GM20000 (cell line): Measurements from ENCODE around the gene MEG3.

Source experiments
- DNase-seq: peaks from one replicate; pipeline ENCODE4 v3.0.0; 2012; ENCODE audit warnings: low spot score
- TF ChIP-seq, protein P1 (sequence below): IDR thresholded peaks from 2 replicates; pipeline ENCODE4 v1.5.1; 2012; ENCODE audit warnings: mild to moderate bottlenecking, control low read depth; ENCODE audit errors: extremely low read depth, missing control alignments

MEG3 gene

GRCh38 chr14:100802179-100802578, 23.7 kb upstream of the MEG3 start:
- DNase-seq: no peak
- TF ChIP-seq, protein P1, sequence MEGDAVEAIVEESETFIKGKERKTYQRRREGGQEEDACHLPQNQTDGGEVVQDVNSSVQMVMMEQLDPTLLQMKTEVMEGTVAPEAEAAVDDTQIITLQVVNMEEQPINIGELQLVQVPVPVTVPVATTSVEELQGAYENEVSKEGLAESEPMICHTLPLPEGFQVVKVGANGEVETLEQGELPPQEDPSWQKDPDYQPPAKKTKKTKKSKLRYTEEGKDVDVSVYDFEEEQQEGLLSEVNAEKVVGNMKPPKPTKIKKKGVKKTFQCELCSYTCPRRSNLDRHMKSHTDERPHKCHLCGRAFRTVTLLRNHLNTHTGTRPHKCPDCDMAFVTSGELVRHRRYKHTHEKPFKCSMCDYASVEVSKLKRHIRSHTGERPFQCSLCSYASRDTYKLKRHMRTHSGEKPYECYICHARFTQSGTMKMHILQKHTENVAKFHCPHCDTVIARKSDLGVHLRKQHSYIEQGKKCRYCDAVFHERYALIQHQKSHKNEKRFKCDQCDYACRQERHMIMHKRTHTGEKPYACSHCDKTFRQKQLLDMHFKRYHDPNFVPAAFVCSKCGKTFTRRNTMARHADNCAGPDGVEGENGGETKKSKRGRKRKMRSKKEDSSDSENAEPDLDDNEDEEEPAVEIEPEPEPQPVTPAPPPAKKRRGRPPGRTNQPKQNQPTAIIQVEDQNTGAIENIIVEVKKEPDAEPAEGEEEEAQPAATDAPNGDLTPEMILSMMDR: no peak

DNA sequence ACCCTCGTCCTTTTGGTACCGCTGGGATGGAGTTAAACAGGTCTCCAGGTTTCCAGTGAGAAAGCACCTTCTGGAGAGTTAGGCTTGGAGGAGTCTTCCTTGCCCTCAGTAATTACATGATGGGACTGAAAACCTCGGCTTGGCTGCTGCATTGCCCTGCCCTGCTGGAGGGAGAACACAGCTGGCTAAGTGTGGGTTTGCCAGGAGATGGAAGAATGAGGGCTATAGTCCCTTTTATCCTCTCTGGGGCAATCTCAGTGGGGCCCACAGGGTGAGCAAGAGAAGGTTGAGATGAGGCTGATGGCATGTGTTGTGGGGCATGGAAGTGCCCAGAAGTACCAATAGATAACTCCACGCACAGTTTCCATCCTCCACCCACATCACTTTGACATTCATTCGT, 23.2 kb upstream of the MEG3 start:
- TF ChIP-seq, protein P1: no peak
- no peak for DNase-seq

GRCh38 chr14:100803226-100803625, 22.7 kb upstream of the MEG3 start:
- no peak for DNase-seq
- TF ChIP-seq, protein P1: no peak

DNA sequence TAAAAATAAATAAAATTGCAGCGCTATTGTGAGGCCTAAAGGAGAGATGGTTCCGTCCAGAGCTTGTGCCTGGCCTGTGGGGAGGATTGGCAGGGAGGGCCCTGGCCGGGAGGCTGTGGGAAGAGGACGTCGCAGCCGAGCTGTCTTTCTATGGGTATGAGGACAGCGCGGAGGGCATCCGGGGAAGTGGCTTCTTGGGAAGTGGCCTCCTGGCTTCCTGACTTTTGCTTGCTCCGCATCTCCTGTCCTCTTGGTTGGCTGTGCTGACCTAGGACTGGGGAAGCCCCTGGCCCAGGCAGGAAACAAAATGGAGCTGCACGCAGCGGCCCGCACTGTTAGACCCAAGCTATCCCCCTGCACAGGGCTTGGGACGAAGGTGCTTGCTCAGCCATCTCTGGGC, 22.2 kb upstream of the MEG3 start:
- DNase-seq: no peak
- TF ChIP-seq, protein P1: no peak

- TF ChIP-seq, protein P1: no peak
- DNase-seq: no peak
Observed at GRCh38 chr14:100804138-100804537, 21.8 kb upstream of the MEG3 start.

DNA sequence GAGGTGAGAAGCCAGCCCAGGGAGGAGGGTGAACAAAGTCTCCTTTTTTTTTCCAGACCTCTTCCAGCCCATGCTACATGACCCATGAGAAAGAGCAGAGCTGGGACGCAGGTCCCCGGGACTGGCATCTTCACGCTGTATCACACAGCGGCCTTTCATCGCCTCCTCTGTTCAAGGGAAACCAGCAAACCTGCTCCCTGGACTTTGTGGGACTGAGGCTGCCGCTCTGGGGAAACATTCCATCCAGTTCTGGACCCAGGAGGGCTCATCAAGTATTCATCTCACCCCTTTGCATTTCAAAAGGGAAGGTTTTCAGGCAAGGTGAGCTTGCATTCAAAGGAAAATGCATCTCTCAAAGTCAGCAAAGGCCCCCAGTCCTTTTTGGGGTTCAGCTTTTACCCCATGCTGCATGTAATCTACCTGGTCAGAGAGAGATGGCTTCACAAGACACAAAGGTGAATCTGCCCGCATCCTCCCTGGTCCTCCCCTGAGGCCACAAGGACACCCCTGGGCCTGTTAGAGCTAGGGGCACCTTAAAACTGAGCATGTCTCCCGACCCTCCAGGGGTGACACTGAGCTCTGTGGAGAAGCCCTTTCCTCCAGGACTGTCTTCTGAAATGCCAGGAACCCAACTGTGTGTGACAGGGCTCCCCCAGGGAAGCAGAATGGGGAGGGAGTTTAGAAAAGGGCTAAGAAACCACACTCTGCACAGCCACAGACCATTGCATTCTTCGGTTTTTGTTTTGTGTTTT, 21.2 kb upstream of the MEG3 start:
- no peak for DNase-seq
- TF ChIP-seq, protein P1: no peak

DNA sequence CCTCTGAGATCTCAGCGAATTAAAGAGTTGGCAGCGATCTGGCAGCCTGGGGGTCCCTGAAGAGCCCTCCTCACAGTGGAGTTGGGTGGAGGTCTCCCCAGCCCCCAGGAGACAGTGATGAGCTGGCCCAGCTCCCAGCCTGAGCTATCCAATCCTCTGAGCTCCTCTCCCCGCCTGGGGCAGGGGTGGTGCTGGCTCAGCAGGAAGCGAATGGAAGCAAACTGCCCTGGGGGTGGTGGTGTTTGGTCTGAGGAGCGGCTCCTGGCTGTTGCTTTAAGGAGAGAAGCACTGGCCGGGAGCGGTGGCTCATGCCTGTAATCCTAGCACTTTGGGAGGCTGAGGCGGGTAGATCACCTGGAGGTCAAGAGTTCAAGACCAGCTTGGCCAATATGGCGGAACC, 19.5 kb upstream of the MEG3 start:
- no peak for DNase-seq
- TF ChIP-seq, protein P1: no peak
